Measurements from ENCODE around the gene RPLP2.

DNA sequence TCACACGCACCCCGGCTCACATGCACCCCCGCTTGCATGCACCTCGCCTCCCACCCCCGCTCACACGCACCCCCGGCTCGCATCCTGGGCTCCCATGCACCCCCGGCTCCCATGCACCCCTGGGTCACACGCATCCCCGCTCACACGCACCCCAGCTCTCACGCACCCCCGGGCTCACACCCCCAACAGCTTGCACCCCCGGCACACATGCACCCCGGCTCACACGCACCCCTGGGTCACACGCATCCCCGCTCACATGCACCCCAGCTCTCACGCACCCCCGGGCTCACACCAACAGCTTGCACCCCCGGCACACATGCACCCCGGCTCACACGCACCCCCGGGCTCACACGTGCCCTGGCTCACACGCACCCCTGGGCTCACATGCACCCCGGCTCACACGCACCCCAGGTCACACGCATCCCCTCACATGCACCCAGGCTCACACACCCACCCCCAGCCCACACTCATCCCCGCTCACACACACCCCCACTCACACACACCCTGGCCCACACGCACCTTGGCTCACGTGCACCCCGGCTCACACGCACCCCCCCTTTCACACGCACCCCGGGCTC lies 49.1 kb downstream of the RPLP2 start:
- TF ChIP-seq EZH2 (IDR thresholded peaks at IDR 0.05) (no peak), CTCF (IDR thresholded peaks at IDR 0.05) (no peak)

Data from neural progenitor cell (in vitro differentiated cells).